Stimulated activated CD8-positive, alpha-beta memory T cell treated with anti-CD3 and anti-CD28 coated beads, Interleukin-2, amount 100 ng/mL, for 48 hours (primary cell): ENCODE results near the gene BRMS1L.

Experiments
- DNase-seq, 2 donors: peaks; one replicate each; pipeline ENCODE4 v3.0.0-alpha.2; 2020; ENCODE audit warnings: low read depth in 2 of 2

Gene BRMS1L

DNA sequence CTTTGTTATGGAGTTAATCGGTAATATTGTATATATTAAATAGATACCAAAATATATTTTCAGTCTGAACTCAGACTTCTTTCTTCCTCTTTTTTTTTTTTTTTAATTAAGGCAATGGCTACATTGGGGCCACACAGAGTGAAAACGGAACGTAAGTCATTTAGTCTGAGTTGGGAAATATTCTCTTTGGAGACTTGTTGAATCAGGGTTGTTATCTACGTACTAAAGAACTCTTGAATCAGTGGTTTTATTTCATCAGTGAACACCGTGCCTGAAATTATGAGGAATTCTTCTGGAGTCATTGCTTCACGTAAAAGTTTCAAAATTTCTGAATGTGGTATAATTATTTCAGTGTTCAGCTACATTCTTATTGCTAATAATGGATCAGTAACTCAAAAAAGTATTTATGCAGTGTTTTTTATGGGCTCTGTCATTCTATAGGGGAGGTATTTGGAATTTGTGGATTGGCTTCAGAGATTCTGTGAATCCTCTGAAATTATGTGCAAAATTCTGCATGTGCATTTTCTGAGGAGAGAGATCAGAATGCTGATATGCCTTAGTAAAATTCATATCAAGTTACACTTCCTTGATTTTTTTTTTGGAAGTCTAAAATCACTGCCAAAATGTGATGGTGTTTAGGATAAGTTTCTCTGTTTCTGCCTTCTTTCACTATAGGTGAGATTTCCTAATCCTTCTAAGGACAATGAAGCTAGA lies 39.6 kb downstream of the BRMS1L start:
- DNase-seq = no peak

GRCh38 chr14:35866595-35867279 lies 40.6 kb downstream of the BRMS1L start:
- DNase-seq = no peak

DNA sequence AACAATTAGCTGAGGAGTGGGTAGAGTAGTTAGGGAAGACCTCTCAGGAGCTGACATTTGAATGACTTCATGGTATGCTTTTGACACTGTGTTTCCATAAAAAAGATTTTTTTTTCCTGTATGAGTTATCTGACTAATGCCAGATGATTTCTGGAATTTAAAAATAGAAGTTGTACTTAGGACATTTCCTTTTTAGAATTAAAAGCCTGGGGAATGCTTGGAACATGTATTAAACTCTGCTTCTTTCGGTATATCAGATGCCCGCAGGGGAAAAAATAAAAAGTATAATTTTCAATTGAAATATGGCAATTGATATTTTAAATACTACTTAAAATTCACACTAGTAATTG lies 41.1 kb downstream of the BRMS1L start:
- no peak for DNase-seq

DNA sequence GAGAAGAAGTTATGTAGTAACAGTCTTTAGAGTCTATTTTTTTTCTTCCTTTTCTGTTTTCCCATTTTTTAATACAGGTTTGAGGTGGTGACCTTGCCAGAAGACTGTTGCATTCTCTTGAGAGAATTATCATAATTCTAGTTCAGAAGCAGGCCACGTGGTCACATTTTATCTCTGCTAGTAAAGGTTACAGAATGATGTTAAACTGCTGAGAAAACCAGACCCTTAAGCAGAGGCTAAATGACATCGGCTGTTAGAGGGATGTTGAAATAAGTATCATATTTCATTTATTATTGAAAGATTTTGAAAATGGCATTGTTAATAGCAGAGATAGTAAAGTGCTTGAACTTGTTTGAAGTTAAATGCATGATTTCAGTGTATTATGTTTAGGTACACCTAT lies 49.2 kb downstream of the BRMS1L start:
- no peak for DNase-seq

DNA sequence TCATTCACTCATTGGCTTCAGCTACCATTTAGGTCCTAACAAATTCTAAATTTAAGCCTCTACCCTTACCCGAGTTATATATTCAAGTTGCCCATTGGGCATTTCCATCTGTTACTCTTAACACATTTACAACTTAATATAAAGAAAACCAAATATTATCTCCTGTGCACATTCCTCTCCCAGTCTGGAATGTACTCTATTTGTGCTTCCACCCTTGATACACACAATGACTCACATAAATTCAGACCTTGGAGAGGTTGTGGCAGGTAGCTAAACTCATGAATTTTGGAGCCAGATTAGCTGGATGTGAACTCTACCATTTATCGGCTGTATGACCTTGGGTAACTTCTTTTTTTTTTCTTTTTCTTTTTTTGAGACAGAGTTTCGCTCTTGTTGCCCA lies 51.1 kb downstream of the BRMS1L start:
- no peak for DNase-seq

DNA sequence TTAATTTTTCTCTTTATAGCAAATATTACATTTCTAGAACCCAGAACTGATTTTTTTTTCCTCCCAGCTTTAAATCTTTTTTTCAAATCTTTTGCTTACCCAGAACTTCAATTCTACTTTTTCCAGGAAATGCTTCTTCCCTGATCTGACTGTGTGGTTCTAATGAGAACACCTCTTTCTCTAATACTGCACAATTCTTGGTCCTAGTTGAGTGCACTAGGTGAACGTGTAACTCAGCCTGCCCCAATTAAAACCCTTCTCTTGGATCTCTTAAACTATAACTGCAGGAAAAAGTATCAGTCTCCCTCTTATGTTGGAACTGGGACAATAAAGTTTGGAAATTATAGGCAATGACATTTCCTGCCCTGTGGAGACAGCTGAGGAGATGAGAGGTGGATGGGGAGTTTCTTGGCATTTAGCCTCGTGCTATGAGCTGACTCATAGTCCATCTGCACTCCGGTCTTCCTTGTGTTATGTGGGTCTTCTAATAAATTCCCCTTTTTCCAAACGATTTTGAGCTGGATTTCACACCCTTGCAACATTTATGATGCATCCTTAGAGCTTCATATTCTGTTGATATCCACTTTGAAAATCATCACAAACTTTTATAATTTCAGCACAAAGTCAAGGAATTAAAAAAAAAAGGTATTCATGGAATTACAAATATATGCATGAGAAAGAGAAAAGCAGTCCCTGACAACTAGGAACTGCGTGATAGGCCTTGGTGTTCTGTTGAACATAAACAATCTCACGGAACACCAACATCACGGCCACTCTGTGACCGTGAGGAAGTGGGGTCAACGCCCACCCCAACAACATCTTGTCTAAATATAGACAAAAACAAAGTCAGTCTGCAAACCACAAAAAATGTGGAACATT lies 52.4 kb downstream of the BRMS1L start:
- DNase-seq = no peak

- DNase-seq = no peak
Observed at GRCh38 chr14:35879151-35879648, 53.1 kb downstream of the BRMS1L start.

DNA sequence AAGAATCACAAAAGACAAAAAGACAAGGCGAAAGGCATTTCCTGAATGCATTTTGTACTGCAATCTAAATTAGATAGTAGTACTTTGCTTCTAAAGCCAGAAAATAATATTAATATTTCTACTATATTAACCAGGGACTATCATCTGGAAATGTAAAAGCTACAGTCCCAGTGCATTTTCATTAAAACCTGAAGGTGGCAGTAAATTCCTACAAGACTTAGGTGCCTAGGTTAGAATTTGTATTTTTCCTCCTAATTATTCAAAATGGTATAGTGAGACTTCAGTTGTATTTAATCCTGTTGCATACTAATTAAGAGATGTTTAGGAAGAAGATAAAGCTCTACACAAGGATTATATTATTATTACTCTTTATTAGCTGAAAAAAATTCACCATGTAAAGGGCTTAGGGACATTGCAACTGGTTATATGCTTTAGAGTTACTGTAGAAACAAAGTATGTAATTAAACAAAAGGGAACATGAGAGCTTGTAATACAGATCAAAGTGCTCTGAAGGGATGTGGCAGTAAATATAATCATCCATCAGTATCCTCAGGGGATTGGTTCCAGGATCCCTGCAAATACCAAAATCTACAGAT lies 53.6 kb downstream of the BRMS1L start:
- no peak for DNase-seq

DNA sequence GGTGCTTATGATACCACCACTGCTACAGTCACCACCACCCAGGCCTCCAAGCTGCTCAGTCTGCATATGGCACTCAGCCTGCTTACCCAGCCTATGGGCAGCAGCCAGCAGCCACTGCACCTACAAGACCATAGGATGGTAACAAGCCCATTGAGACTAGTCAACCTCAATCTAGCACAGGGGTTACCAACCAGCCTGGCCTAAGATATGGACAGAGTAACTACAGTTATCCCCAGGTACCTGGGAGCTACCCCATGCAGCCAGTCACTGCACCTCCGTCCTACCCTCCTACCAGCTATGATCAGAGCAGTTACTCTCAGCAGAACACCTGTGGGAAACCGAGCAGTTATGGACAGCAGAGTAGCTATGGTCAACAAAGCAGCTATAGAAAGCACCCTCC lies 55.1 kb downstream of the BRMS1L start:
- no peak for DNase-seq

- peak in 1 of 2 donors; percentile 1 for DNase-seq
Observed at GRCh38 chr14:35883677-35884293, 57.6 kb downstream of the BRMS1L start.

DNA sequence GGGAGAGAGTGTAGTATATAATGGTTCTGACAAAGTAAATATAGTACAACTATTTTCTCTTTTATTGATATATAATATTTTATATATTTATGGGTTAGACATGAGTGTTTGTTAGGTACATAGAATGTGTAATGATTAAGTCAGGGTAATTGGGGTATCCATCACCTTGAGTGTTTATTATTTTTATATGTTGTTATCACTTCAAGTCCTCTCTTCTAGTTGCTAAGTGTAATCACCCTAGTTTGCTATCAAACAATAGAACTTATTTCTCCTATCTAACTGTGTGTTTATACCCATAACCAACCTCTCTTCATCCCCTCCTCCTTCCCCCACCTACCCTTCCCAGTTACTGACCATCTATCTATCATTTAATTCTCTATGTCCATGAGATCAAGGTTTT lies 64.2 kb downstream of the BRMS1L start:
- no peak for DNase-seq

- no peak for DNase-seq
Observed at GRCh38 chr14:35895256-35895655, 69.1 kb downstream of the BRMS1L start.

DNA sequence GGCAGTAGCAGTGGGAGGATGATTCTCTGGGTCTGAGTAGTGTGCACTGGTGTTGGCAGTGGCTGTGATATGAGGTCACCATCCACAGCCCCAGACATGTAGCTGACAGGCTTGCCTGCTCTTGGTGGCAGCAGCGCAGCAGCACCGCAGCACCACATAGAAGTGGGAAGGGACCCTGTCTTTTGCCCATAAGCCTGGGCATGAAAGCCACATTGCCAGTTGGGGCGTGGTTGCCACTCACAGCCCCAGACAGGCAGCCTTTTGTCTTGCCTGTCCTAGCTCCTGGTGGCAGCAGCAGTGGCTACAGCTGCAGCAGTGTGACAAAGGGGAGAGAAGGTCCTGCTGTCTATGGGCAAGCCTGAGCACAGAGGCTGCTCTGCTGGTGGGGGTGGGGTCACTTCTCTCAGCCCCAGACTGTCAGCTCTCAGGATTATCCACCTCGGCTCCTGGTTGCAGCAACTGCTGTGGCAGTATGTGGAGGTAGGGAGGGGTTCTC lies 71.5 kb downstream of the BRMS1L start:
- DNase-seq = no peak

GRCh38 chr14:35898217-35898775 lies 72.2 kb downstream of the BRMS1L start:
- DNase-seq = no peak

DNA sequence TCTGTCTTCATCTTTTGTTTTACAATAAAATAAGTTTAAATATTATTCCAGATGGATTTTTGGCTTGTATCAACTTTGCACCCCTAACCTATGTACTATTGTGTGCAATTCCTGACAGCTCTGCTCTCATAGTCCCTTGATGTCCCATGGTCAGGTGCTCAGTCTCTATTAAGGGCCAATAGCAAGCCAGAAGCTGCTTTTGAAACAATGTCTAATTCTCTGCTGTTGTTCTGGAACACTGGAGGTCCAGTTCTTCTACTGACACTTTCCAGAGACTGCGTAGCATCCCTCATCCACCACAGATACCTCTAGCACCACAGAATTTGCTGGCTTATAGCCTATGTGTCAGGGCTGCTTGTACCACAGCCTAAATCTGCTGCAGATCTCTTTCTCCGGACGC lies 74.6 kb downstream of the BRMS1L start:
- DNase-seq = no peak

DNA sequence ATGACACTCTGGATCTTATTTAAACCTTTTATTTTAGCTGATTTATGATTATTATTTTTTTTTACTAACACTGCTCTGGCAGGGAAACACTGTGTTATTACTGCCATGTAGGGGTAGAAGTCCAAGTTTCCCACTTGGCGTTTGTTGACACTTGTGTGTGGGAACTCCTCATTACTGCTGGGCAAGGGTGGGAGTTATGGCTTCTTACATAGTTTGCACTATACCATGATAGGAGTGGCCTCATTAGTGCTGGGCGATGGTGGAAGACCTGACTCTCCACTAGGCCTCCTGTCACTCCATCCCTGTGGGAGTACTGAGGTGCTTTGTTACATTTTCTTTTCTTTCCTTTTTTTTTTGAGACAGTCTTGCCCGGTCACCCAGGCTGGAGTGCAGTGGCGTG lies 83.5 kb downstream of the BRMS1L start:
- no peak for DNase-seq

- no peak for DNase-seq
Observed at GRCh38 chr14:35910191-35910590, 84.1 kb downstream of the BRMS1L start.

- no peak for DNase-seq
Observed at GRCh38 chr14:35911097-35911496, 85.0 kb downstream of the BRMS1L start.

DNA sequence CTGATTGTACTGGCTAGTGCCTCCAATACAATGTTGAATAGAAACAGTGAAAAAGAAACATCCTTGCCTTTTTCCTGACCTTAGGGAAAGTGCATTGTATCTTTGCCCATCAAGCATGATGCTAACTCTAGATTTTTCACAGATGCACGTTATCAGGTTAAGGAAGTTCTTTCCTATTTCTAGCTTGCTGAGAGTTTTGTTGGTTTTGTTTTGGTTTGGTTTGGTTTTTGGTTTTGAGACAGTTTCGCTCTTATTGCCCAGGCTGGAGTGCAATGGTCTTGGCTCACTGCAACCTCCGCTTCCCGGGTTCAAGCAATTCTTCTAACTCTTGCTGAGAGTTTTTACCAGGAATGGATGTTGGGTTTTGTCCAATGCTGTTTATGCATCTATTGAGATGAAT lies 89.0 kb downstream of the BRMS1L start:
- DNase-seq = no peak

DNA sequence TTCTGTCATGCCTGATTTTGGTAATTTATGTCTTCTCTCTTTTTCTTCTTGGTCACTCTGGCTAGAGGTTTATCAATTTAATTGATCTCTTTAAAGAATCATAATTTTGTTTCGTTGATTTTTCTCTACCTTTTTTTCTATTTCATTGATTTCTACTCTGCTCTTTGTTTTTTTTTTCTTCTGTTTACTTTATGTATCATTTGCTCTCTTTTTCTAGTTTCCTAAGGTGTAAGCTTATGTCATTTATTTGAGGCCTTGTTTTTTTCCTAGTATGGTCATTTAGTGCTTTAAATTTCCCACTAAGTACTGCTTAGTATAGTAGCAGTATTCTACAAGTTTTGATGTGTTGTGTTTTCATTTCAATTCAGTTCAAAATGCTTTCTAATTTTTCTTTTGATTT lies 89.6 kb downstream of the BRMS1L start:
- no peak for DNase-seq
